Trophoblast cell (in vitro differentiated cells and primary cell): ENCODE measurements around the gene EPHB1.

Experiments used
- DNase-seq, 2 donors: peaks; one replicate each; pipeline ENCODE4 v3.0.0-alpha.2; 2016
- H2AFZ ChIP-seq: 2 replicates; pipeline ENCODE4 v1.6.1; 2013; ENCODE audit warnings: low read length, moderate library complexity, mild to moderate bottlenecking; ENCODE audit not compliant: insufficient read depth, poor library complexity
- H2AK5ac ChIP-seq: 2 replicates; pipeline ENCODE4 v1.6.1; 2013; ENCODE audit warnings: mild to moderate bottlenecking, low read length
- H2BK120ac ChIP-seq: 2 replicates; pipeline ENCODE4 v1.6.1; 2013; ENCODE audit warnings: low read length, mild to moderate bottlenecking, moderate library complexity; ENCODE audit not compliant: insufficient read depth, poor library complexity
- H2BK12ac ChIP-seq: 2 replicates; pipeline ENCODE4 v1.6.1; 2013; ENCODE audit warnings: mild to moderate bottlenecking, low read length, moderate library complexity
- H2BK5ac ChIP-seq: 2 replicates; pipeline ENCODE4 v1.6.1; 2013; ENCODE audit warnings: low read length, low read depth, moderate library complexity, mild to moderate bottlenecking; ENCODE audit not compliant: poor library complexity
- H3K14ac ChIP-seq: 2 replicates; pipeline ENCODE4 v1.6.1; 2013; ENCODE audit warnings: mild to moderate bottlenecking, low read length
- H3K18ac ChIP-seq: 2 replicates; pipeline ENCODE4 v1.6.1; 2013; ENCODE audit warnings: mild to moderate bottlenecking, low read length
- H3K23ac ChIP-seq: 2 replicates; pipeline ENCODE4 v1.6.1; 2013; ENCODE audit warnings: low read length
- H3K27ac ChIP-seq: 2 replicates; pipeline ENCODE4 v1.5.1; 2013; ENCODE audit warnings: low read depth, mild to moderate bottlenecking, inconsistent platforms, low read length, moderate library complexity
- H3K27me3 ChIP-seq: 2 replicates; pipeline ENCODE4 v1.6.1; 2013; ENCODE audit warnings: inconsistent platforms, mild to moderate bottlenecking, low read length, moderate library complexity; ENCODE audit not compliant: insufficient read depth
- H3K36me3 ChIP-seq, 2 experiments: 1 replicate in 1 of 2; 2 replicates in 1 of 2; pipeline ENCODE4 v1.6.1; 2013; ENCODE audit warnings: low read length in 2 of 2, mild to moderate bottlenecking in 2 of 2, moderate library complexity in 1 of 2; ENCODE audit not compliant: insufficient read depth in 2 of 2, control insufficient read depth in 1 of 2
- H3K4ac ChIP-seq: 2 replicates; pipeline ENCODE4 v1.6.1; 2013; ENCODE audit warnings: low read depth, mild to moderate bottlenecking, low read length, moderate library complexity
- H3K4me1 ChIP-seq, 2 experiments: 1 replicate in 1 of 2; 2 replicates in 1 of 2; pipeline ENCODE4 v1.6.1; 2013; ENCODE audit warnings: low read length in 2 of 2, mild to moderate bottlenecking in 2 of 2, moderate library complexity in 1 of 2; ENCODE audit not compliant: insufficient read depth in 2 of 2, control insufficient read depth in 1 of 2
- H3K4me2 ChIP-seq: 2 replicates; pipeline ENCODE4 v1.6.1; 2013; ENCODE audit warnings: inconsistent platforms, mild to moderate bottlenecking, low read length, moderate library complexity
- H3K4me3 ChIP-seq: 2 replicates; pipeline ENCODE4 v1.5.1; 2013; ENCODE audit warnings: mild to moderate bottlenecking, low read depth, low read length, inconsistent platforms
- H3K79me1 ChIP-seq: one replicate; pipeline ENCODE4 v1.6.1; 2013; ENCODE audit warnings: low read length
- H3K79me2 ChIP-seq: 2 replicates; pipeline ENCODE4 v1.6.1; 2013; ENCODE audit warnings: low read length, mild to moderate bottlenecking; ENCODE audit not compliant: control insufficient read depth, insufficient read depth, poor library complexity
- H3K9ac ChIP-seq: 2 replicates; pipeline ENCODE4 v1.6.1; 2013; ENCODE audit warnings: mild to moderate bottlenecking, low read length
- H3K9me3 ChIP-seq: 2 replicates; pipeline ENCODE4 v1.6.1; 2013; ENCODE audit warnings: low read depth, mild to moderate bottlenecking, control low read depth, inconsistent platforms, low read length; ENCODE audit not compliant: insufficient read depth
- H4K12ac ChIP-seq: 2 replicates; pipeline ENCODE4 v1.6.1; 2013; ENCODE audit warnings: low read depth, mild to moderate bottlenecking, low read length, moderate library complexity
- H4K8ac ChIP-seq: 2 replicates; pipeline ENCODE4 v1.6.1; 2013; ENCODE audit warnings: low read depth, mild to moderate bottlenecking, low read length, moderate library complexity
- H4K91ac ChIP-seq: one replicate; pipeline ENCODE4 v1.6.1; 2013; ENCODE audit warnings: low read depth, mild to moderate bottlenecking, low read length, moderate library complexity
- WGBS: extraction: QIAGEN DNeasy Blood & Tissue Kit; methylation state at CpG from one replicate; pipeline ENCODE4 v1.1.7; 2013; ENCODE audit warnings: missing lambda C conversion rate; ENCODE audit not compliant: insufficient read length, insufficient coverage; ENCODE audit errors: extremely low coverage; 5-methylcytosine and 5-hydroxymethylcytosine counted together

The EPHB1 gene

GRCh38 chr3:135267487-135267886, 472.4 kb downstream of the EPHB1 start:
- no CpG with 5 or more reads among the region's 6 CpGs for WGBS
- Histone ChIP-seq H2AK5ac (no peak overlapping the region), H3K79me2 (no peaks in the 10 kb centered on the region), H4K8ac (no peak overlapping the region), H2BK120ac (no peak overlapping the region), H3K14ac (no peak overlapping the region), H3K9me3 (no peaks in the 10 kb centered on the region), H4K12ac (no peak overlapping the region), H3K79me1 (no peaks in the 10 kb centered on the region), H4K91ac (no peak overlapping the region), H3K4me1 (no peaks in the 10 kb centered on the region), H3K4ac (no peak overlapping the region), H3K18ac (no peak overlapping the region), H2AFZ (no peak overlapping the region), H3K9ac (no peak overlapping the region), H2BK5ac (no peak overlapping the region), H3K4me3 (no peak overlapping the region), H2BK12ac (no peak overlapping the region), H3K23ac (no peak overlapping the region), H3K27ac (no peak overlapping the region), H3K27me3 (no peaks in the 10 kb centered on the region), H3K36me3 (peaks cover 0 to 2% of the 10 kb centered on the region in 2 experiments), H3K4me2 (no peak overlapping the region)
- DNase-seq, result no peak

GRCh38 chr3:135268941-135269532, 474.0 kb downstream of the EPHB1 start:
- no peak overlapping the region for H4K91ac ChIP-seq
- no peak overlapping the region for H3K18ac ChIP-seq
- H2BK5ac ChIP-seq, result no peak overlapping the region
- H3K79me1 ChIP-seq, result no peaks in the 10 kb centered on the region
- H2AK5ac ChIP-seq, result no peak overlapping the region
- no peak overlapping the region for H3K4me3 ChIP-seq
- no peaks in the 10 kb centered on the region for H3K4me1 ChIP-seq
- no peak overlapping the region for H2BK12ac ChIP-seq
- no peak overlapping the region for H2BK120ac ChIP-seq
- no peaks in the 10 kb centered on the region for H3K9me3 ChIP-seq
- H3K27me3 ChIP-seq, result no peaks in the 10 kb centered on the region
- H3K14ac ChIP-seq, result no peak overlapping the region
- DNase-seq, result no peak
- H4K12ac ChIP-seq, result no peak overlapping the region
- no CpG with 5 or more reads among the region's 2 CpGs for WGBS
- H3K79me2 ChIP-seq, result no peaks in the 10 kb centered on the region
- peaks cover 0 to 2% of the 10 kb centered on the region in 2 experiments for H3K36me3 ChIP-seq
- H3K4me2 ChIP-seq, result no peak overlapping the region
- H2AFZ ChIP-seq, result no peak overlapping the region
- no peak overlapping the region for H3K27ac ChIP-seq
- H4K8ac ChIP-seq, result no peak overlapping the region
- H3K9ac ChIP-seq, result no peak overlapping the region
- no peak overlapping the region for H3K23ac ChIP-seq
- H3K4ac ChIP-seq, result no peak overlapping the region

- H3K27me3 ChIP-seq, result no peaks in the 10 kb centered on the region
- H3K4me3 ChIP-seq, result peak overlapping the region; percentile 13
- no peak overlapping the region for H2BK5ac ChIP-seq
- WGBS, result no CpG with 5 or more reads among the region's 10 CpGs
- no peak overlapping the region for H4K8ac ChIP-seq
- no peak for DNase-seq
- H3K4me1 ChIP-seq, result no peaks in the 10 kb centered on the region
- H2AFZ ChIP-seq, result no peak overlapping the region
- H4K91ac ChIP-seq, result no peak overlapping the region
- no peak overlapping the region for H2AK5ac ChIP-seq
- H3K23ac ChIP-seq, result no peak overlapping the region
- no peaks in the 10 kb centered on the region for H3K9me3 ChIP-seq
- H4K12ac ChIP-seq, result no peak overlapping the region
- no peak overlapping the region for H3K27ac ChIP-seq
- no peak overlapping the region for H3K14ac ChIP-seq
- H3K79me2 ChIP-seq, result no peaks in the 10 kb centered on the region
- H3K18ac ChIP-seq, result no peak overlapping the region
- H2BK120ac ChIP-seq, result no peak overlapping the region
- no peak overlapping the region for H3K4me2 ChIP-seq
- no peak overlapping the region for H3K9ac ChIP-seq
- no peak overlapping the region for H3K4ac ChIP-seq
- H3K36me3 ChIP-seq, result no peaks in the 10 kb centered on the region
- H2BK12ac ChIP-seq, result no peak overlapping the region
- H3K79me1 ChIP-seq, result no peaks in the 10 kb centered on the region
Measured at GRCh38 chr3:135271177-135272025, 476.3 kb downstream of the EPHB1 start.

DNA sequence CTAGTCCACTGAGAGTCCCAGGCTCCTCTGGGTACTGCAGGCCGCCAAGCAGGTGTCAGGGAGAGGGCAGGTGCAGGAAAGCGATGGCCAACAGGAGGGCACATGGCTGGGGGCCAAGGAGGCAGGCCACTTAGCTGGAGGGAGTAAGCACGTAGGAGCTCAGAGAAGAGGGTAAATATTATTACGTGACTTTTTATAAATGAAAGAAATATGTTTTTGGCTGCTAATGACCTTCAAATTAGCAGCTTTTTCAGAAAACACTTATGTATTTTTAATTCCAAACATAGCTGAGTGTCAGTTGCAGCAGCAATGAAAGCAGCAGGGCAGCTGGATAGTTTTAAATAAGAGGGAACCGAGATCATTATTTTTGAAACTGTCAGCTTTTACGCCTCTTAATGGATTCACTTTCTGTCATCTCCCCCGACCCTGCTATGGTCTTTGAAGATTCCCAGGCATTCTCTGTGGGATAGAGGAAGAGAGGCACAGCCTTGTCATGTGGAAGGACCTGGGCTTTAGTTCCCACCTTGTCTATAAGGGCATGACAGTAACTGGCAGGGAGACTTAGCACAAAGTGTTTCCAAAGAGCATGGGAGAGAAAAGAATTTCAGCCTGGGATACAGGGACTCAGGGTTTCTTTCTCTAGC, 477.1 kb downstream of the EPHB1 start:
- WGBS, result no CpG with 5 or more reads among the region's 7 CpGs
- Histone ChIP-seq H3K9me3 (no peaks in the 10 kb centered on the region), H3K27me3 (no peaks in the 10 kb centered on the region), H3K36me3 (no peaks in the 10 kb centered on the region), H3K4me2 (no peak overlapping the region), H2AFZ (no peak overlapping the region), H2BK12ac (no peak overlapping the region), H3K4me1 (no peaks in the 10 kb centered on the region), H3K23ac (no peak overlapping the region), H2BK5ac (no peak overlapping the region), H4K91ac (no peak overlapping the region), H4K12ac (no peak overlapping the region), H3K79me1 (no peaks in the 10 kb centered on the region), H3K4ac (no peak overlapping the region), H3K4me3 (no peak overlapping the region), H2AK5ac (no peak overlapping the region), H4K8ac (no peak overlapping the region), H3K27ac (no peak overlapping the region), H2BK120ac (no peak overlapping the region), H3K79me2 (no peaks in the 10 kb centered on the region), H3K14ac (no peak overlapping the region), H3K9ac (no peak overlapping the region), H3K18ac (no peak overlapping the region)
- DNase-seq, result no peak
